HG02870 (cell line): Measurements from ENCODE around the gene LYSMD2.
A peak's percentile ranks its signal among the peaks of the same experiment; 100 is the strongest.

Source experiments
- ATAC-seq: cut with Tn5 transposase; IDR thresholded peaks from one replicate; pipeline ENCODE4 v1.9.1; 2021; ENCODE audit warnings: mild to moderate bottlenecking, moderate library complexity; ENCODE audit not compliant: unreplicated experiment

The LYSMD2 gene

GRCh38 chr15:51752888-51753287, 15.4 kb upstream of the LYSMD2 start:
- ATAC-seq: no peak

GRCh38 chr15:51751697-51752683, 14.5 kb upstream of the LYSMD2 start:
- peak; percentile 41 for ATAC-seq

DNA sequence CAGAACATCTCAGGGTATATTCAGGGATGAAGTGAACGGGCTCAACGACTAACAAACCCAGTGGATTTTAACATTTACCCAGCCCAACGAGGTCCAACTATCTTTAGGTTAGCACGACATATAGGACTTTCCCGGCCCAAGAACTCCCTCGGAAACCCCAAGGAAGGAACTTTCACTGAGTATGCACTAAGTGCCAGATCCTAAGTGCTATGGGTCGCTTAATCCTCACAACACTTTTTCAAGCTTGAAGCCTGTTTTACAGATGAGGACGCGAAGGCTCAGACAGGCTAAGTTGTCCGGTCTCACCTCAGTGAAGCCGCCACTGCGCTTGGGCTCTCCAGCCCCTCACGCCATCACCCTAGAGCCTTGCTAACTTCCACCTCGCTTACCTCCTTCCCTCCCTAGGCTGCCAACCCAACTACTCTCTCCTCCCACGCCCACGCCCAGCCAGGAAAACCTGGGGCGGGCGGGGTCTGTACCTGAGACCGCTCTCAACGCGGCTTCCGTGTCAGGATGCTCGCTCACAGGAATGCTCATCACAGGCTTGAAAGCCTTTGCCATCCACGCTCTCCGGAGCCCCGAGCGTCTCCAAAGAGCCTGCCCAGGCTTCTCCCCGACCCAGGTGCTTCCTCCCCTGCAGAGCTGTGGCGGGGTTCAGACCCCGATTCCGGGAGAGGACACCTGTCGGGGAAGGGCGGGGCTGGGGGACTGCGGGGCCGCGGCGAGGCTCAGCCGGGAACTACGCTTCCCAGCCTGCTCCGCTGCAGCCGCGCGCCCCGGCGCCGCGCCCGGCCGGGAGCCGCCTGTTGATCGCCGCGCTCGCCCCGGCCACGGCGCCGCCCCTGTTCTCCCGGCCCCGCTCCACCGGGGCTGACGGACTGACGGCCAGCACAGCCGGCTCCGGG, 13.6 kb upstream of the LYSMD2 start, which contains the start of gene TMOD2:
TMOD2 (plus strand) TSS at position 806 of the 905 bp plus-strand sequence. CDS start 14,845 bp downstream, outside the sequence.
- peak; percentile 69 for ATAC-seq

- no peak for ATAC-seq
These were observed 12.7 kb upstream of the LYSMD2 start for GRCh38 chr15:51750186-51750585.

DNA sequence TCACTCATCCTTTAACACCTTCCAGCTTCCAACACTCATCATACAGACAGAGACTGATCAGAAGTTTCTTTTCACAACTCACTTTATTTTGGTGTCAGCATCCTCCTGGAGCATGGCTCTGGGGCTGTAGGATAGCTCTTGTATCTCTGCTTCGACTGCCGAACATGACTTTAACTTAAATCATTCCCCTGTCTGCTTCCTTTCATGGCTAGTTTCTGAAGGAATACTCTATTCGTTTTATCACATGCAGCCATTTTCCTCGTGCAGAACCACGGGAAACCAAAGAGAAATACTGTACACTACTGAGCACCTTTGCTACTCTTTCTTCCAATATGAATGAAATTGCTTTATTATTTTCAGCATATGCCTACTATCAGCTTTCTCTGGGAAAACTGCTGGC, 11.9 kb upstream of the LYSMD2 start:
- no peak for ATAC-seq

- no peak for ATAC-seq
These were observed 1.7 kb upstream of the LYSMD2 start for GRCh38 chr15:51739061-51739712.

DNA sequence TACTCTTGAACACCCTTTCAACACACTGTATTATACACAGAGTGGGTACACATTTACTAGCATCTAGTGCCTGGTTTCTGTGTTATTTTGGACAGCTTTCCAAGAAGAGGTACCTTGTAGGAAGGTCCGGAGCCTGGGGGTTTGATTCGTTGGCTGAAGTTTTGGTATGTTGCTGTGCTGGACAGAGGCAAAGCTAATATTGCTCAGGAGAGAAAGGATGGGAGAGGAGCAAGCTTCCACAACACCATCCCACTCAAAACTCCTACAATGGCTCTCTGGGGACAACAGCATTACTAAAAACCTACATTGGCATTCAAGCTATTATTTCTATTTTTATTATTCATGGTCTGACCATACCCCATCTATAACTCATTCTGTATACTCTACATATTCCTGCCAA, 1.1 kb upstream of the LYSMD2 start:
- no peak for ATAC-seq

GRCh38 chr15:51736751-51737521, 519 bp downstream of the LYSMD2 start:
- ATAC-seq: peak; percentile 28

GRCh38 chr15:51736069-51736468, 1.4 kb downstream of the LYSMD2 start:
- no peak for ATAC-seq

DNA sequence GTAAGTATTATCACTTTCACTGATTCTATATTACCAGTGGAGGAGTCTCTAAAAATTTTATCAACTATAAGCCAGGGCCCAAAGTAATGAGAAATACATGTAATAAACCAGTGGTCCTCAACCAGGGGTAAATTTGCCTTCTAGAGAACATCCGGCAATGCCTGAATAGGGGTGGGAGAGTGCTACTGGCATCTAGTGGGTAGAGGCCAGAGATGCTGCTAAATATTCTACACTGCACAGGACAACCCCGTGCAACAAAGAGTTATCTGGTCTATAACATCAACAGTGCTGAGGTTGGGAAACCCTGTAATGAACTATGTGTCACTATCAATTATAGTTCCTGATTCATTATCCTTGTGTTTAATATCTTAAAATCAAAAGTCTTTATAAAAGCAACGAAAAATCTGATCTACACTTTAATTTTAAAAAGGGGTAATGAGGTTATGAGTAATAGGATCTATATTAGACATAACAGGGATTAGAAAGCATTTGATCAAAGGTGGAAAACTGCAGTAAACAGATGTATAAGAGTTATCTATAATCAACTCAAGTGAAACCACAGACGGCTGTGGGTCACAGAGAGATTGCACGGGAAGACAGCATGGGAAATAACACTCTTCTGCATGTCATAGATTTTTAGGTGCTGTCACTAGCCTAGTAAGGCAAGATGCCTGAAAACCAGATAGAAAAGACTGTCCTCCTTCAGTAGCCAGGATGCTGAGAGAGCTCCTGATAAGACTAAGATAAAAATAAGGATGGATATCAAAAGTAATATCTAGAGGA, 2.0 kb downstream of the LYSMD2 start:
- no peak for ATAC-seq

DNA sequence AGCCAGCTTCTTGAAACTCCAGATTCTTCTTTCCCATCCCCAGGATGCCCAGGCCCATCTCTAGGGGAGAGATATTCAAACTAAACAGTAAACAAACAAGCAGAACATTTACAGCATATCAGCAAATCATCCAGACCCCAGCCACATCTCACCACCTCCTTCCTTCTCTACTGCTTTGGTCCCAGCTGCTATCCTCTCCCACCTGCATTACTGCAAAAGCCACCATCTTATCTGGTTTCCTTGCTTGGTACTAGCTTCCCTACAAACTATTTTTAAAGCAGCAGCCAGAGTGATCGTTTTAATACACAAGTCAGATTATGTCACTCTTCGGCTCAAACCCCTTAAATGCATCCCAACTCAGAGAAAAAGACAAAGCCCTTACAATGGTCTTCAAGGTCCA, 4.8 kb downstream of the LYSMD2 start:
- no peak for ATAC-seq

DNA sequence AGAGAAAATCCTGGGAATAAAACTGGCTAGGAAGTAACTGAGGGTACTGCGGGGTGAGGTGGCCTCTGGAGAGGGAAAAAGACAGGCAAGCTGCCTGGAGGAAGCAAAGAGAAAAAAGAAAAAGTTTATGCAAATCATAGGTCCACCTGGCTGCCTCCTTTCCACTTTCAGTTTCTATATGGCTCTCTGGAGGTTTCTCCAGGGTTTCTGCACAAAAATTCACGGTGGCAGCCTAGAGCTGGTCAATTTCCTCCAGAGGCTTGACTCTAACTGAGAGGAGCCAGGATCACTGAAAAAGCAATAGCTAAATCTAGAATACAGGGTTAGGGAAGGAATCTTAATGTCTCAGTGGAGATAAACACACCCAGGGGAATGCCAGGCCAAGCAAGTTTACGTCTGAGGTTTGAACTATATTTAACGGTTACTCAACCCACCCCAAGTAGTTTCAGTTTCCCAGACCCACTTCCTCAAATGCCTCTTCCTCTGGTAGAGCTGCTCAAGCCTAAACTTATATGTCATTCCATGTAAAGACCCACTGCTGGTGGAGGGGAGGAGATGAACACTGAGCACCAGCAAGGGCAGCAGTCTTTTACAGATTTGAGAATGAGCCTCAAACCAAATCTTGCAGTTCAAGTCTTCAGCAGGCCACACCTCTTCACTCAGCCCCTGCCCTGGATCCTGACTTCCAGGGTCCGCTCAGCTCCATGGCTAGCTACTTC, 5.7 kb downstream of the LYSMD2 start:
- ATAC-seq: peak; percentile 52

DNA sequence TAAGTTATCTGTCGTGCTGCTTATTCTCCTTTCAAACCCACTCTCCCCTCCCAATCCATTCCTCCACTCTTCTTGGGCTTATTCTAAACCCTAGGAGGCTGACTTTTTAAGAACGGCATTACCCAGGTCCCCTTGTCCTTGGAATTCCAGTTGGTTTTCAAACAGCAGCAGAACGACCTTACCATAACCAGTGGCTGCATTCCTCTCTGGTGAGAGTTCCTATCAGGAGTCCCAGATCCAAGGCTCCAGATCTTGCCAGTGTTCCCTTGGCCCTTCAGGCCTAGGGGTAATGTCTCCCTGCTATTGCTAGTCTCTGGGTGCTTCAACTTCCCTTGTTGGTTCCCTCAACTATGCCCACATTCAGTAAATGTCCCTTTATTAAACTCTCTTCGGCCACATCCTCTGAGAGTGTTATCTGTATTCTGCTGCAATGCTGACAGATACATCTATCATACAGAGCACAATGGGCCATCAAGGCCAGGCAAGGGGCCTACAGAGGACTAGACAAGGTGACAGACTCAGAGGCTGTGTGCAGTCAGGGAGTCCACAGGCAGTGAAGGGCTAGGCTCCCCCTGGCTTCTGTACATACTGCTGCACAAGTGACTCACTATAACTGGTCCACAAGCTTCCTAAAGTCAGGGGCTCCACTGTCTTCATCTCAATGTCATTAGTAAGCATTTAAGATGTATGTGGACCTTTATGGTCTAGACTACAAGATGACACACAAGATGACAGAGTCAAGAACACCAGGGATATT, 10.1 kb downstream of the LYSMD2 start:
- ATAC-seq: no peak

GRCh38 chr15:51726302-51727073, 11.0 kb downstream of the LYSMD2 start:
- ATAC-seq: peak; percentile 94

- ATAC-seq: no peak
These were observed 12.8 kb downstream of the LYSMD2 start for GRCh38 chr15:51724673-51725072.

GRCh38 chr15:51724199-51724598, 13.3 kb downstream of the LYSMD2 start:
- no peak for ATAC-seq
